Renal cortex interstitium (tissue), 11 donors: ENCODE results near the gene SFXN3. TPM values are rescaled to one million over a fixed set of nuclear protein-coding genes. Genes with fewer than 3 reads are reported as not detected.

Experiments
- DNase-seq, 11 donors: peaks; one replicate each; pipeline ENCODE4 v3.0.0-alpha.2; 2013; ENCODE audit warnings: low read depth in 9 of 11, low spot score in 4 of 11; ENCODE audit errors: extremely low read depth in 1 of 11
- polyA plus RNA-seq, 3 donors: library from polyadenylated mRNA; unstranded; fragments of 120-200 nt; gene quantifications; one replicate each; pipeline ENCODE4 v1.2.1, GENCODE V29; 2013; ENCODE audit not compliant: insufficient read length in 3 of 3

The SFXN3 gene
- polyA plus RNA-seq, 3 donors, result 22.4 to 36.1 (median 24.2) TPM

DNA sequence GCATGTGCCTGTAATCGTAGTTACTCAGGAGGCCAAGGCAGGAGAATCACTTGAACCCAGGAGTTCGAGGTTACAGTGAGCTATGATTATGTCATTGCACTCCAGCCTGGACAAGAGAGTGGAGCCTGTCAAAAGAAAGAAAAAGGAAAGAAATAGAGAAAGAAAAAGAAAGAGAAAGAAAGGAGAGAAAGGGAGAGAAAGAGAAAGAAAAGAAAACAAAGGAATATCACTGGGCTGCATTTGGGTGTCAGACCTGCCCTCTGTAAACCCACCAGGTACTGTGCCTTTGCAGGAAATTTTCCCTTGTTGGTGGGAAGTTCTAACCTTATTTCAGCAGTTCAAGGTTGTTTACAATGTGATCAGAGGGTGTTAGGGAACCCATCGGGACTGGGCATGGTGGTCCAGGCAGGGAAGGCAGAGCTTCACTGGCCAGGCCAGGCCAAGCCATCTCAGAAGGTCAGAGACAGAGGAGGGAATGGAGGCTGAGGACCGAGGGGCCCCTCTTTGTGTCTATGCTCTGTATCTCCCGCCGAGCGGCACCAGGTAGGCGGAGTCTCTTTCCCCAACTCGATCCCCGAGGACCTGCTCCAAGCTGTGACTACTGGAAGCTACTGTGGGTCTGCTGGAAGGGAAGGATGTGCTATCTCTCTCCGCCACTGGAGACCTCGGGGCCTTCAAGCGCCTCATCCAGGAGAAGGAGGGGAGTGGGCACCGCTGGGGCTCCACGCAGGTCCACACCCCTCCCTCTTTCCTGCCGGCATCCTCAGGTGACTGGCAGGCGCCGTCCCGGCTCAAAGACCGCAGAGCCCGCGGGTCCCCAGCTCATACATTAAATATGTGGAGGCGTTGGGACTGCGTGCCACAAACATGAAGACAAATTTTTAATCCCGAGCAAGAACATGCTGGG is 15.6 kb downstream of the SFXN3 start:
- DNase-seq, result no peak

DNA sequence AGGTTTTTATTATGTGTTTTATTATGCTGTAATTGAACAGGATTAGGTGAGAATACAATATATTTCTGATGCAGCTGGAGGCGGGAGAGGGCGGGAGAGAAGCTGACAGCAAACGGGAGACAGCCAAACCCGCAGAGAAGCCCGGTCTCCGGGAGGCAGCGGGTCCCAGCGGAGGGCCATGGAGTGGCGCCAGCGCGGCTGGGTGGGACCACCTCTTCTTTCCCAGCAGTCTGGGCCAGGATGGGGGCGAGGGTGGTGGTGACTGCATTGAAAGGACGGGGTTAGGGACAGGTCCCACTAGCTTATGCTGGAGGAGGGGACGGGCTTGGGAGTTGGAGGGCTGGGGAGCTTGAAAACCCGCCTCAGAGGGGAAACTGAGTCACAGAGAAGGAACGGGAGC is 16.2 kb downstream of the SFXN3 start:
- DNase-seq, result no peak

DNA sequence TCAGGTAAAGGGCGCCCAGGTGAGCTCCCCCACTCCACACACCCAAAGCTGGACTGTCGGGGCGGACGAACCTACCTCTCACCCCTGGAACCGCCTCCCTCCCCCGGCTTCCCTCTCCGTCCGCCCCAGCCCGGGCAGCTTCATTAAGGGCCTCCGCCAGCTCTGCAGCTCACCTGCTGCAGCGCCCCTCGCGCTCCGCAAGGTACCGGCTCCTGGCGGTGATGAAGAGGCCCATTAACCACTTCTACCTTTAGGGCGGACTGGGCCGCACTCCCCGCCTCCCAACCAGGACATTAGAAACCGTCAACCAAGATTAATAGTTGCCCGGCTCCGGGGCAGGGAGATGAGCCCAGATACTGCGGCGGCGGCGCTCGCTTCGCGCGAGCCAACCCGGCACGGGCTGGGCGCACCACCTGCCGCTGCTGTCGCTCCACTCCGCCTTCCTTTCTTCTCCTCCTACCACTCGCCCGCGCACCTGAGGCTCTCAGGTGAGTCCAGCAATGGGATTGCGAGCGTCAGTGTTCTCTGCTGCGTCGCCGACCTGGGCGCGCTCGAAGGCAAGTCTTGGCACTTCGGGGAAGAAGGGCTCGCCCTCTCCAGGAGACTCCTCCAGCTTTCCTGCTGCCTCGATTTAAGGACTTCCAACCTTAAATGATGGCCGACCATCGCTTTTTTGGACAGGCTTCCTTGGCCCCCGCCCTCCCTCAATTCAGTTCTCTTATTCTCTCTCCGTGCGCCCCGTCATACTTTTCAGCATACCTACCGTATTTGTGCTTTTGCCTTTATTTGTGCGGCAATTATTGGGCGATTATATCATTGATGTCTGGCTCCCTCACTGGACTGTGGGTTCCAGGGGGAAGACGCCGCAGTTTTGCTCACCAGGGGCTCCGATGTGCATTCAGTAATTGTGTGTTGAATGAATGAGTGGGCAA is 17.2 kb downstream of the SFXN3 start:
- no peak for DNase-seq

DNA sequence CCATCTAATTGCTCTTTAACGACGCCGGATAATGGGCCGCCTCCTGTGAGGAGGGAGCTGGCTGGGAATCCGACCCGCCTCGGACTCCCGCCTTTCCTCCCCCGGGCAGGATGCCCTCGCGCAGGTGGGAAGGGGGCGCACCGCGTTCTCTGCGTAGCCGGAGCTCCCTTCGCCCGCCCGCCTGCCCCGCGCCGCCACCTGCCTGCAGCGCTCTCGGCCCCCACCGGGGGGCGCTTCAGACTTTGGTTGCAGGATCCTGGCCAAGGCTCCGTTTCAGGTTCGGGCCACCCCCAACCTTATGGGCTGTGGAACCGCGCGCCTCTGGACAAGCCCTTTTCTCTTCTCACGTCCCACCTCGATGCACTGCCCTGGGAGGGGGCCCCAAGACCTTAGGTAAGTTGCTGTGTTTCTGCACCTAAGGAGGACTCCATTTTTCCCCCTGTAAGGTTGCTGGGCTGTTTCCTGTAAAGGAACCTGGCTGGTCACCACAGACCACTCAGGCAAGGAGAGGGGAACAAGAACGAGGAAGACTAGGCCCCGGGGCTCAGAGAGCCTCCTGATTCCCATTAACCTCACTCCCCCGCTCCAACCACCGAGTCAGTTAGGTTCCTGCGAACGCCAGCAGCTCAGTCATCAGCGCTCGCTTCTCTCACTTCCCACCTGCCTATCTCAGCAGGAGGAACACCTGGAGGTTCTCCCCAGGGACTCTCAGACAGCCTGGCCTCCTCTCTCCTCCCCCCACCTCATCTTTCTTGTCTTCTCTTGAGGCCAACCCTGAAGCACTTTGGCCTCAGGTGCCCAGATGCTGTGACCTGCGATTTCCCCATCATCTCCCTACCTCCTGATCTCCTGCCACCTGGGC is 19.4 kb downstream of the SFXN3 start:
- peak in 2 of 11 donors; percentile 53 to 54 for DNase-seq

DNA sequence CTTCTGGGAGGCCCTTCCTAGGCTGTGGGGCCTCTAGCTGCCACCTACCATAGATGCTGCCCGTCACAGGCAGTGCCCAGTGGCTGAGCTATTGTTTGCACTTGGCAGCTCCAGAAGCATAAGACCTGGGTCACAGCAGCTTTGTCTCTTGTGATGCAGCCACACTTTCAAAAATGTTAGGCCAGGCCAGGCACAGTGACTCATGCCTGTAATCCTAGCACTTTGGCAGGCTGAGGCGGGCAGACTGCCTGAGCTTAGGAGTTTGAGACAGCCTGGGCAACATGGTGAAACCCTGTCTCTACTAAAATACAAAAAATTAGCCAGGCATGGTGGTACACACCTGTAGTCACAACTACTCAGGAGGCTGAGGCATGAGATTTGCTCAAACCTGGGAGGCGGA is 21.3 kb downstream of the SFXN3 start:
- DNase-seq, result no peak

DNA sequence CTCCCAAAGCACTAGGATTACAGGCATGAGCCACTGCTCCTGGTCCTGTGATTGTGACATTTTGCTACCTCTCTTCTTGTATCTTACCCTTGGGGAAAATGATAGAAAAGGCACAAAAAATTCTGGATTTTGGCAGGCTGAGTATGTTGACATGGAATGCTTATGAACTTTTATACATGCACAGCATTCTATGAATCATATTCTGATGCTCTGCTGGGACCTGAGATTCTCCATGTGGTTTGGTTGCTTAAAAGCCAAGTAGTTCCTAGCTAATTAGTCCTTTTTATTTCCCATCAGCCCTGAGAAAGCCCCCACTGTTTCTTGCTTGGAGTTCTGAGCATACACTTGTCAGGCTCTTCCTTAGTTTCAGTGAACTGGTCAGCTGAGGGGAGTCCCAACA is 22.5 kb downstream of the SFXN3 start:
- no peak for DNase-seq

DNA sequence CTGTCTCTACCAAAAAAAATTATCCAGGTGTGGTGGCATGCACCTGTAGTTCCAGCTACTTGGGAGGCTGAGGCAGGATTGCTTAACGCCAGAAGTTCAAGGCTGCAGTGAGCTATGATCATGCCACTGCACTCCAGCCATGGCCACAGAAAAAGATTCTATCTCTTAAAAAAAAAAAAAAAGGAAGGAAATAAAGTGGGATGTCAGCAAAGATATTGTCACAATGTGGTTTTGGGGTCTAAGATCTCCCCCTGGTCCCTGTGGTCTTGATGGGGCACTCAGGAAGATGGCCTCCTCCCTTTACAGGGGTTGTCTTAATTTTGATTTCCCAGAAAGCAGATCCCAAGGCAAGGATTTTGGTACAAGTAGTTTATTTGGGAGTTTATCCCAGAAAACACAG is 23.3 kb downstream of the SFXN3 start:
- no peak for DNase-seq

DNA sequence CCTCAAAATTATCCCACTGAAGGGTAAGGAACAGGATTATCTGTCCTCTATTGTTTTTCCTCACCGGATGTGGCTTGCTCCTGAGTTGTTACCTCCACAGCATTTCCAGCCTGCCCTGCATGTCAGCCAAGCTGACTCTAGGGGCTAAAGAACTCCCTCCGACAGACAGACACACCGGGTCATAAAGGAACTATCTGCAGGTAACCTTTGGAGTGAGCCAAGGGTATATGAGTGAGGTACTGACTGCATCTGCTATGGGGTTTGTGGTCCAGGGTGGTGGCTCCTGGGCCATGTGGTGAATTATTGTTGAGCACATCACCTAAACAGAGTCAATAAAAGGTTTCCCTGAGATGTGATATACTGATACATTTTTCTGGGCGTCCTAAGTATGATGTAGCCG is 23.8 kb downstream of the SFXN3 start:
- no peak for DNase-seq

DNA sequence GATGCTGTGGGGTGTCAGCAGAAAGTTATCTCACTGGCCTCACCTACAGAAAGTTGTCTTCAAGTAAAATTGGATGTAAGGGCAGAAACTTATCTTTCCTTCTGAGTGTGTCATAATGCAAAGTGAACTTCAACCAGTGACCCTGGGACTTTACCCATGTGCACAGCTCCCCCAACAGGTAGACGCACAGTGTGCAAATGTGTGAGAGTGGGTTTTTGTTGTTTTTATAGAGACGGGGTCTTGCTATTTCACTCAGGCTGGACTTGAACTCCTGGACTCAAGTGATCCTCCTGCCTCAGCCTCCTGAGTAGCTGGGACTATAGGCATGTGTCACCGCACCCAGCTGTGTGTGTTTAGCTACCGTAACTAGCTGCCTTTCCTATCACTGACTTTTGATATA is 24.4 kb downstream of the SFXN3 start:
- DNase-seq, result no peak

DNA sequence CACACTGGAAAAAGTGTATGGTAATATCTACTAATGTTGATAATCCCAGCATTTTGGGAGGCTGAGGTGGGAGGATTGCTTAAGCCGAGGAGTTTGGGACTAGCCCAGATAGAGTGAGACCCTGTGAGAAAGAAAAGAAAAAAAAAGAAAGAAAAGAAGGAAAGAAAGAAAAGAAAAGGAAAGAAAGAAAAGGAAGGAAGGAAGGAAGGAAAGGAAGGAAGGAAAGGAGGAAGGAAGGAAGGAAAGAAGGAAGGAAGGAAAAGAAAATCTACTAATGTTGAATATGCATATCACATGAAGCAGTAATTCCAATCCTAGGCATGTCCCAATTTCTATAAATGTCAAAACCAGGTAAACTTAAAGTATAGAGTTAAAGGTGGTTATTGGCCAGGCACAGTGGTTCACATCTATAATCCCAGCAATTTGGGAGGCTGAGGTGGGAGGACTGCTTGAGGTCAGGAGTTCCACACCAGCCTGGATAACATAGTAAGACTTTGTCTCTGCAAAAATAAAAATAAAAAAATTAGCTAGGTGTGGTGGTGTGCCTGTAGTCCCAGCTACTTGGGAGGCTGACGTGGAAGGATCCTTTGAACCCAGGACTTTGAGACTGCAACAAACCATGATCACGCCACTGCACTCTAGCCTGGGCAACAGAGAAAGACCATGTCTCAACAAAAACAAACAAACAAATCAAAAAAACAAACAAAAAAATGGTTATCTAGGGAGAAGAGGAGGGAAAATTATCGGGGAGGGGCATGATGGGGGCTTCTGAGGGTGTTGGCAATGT is 25.5 kb downstream of the SFXN3 start:
- DNase-seq, result no peak

DNA sequence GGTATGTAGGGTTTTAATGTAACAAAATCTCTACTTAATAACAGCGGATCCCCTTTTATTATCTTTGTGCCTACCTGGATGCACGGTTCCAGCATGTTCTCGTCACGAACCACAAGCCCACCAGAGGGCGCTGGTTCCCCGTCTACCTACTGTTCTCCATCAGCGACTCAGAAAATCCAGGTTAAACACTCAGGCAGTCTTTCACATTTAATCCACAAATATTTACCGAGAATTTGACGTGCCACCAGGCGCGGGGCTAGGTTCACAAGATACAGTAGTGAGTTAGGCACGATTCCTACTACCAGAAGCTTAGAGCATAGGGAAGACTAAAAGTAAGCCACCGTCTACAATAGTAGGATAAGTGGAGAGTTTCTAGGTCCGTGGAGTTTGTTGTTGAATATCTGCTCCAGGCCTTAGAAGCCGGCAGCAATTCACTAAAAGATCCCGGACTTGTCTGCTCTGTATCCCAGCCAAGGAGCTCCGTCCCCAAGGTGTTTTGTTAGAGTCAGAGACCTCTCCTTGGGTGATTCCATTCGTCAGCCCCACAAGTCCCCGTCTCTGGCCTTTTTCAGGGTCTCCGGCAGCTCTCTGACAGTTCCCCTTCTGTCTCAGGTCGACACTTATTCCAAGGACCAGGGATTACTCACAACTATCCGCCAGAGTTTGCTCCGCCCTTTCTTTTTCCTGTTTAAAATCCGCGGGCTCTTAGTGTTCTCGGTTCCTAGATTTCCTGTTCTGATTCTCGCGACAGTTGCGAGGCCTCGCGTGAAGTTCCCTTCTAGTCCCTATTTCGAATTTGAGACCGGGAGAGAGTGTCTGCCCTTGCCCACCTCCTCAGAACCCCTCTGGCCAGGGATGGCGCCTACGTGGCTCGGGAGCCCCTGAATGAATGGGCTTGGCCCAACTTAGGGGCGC is 29.3 kb downstream of the SFXN3 start:
- DNase-seq, result peak; percentile 79 to 96 (median 91)

DNA sequence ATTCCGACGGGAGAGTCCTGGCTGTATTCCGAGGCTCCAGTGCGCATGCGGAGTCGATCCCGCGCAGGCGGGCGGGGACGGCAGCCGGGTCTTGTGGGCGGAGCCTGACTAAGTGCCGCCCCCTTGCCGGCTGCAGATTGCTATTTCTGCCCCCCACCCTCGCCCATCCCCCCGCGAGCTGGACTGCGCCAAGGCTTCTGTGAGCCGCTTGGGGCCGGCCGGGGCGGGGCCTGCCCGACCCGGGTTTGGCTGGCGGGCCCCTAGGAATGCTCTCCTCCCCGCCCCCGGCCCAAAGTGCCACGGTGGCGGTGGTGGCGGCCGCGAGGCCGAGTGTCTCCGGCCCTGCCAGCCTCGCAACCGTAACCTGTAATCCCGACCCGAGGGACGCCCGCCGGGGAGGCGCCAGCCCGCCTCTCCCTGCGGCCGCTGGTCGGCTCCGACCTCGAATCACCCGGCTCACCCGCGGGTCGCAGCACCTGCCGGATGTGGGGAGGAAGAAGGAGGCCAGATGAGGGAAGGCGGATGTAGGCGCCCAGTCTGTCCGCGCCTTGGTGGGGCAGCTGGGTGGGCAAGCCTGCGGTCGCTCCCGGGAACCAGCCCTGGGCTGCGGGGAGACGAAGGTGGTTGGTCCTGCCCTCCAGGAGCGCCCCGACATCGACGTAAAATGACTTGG is 30.1 kb downstream of the SFXN3 start:
- peak; percentile 80 to 95 (median 92) for DNase-seq

DNA sequence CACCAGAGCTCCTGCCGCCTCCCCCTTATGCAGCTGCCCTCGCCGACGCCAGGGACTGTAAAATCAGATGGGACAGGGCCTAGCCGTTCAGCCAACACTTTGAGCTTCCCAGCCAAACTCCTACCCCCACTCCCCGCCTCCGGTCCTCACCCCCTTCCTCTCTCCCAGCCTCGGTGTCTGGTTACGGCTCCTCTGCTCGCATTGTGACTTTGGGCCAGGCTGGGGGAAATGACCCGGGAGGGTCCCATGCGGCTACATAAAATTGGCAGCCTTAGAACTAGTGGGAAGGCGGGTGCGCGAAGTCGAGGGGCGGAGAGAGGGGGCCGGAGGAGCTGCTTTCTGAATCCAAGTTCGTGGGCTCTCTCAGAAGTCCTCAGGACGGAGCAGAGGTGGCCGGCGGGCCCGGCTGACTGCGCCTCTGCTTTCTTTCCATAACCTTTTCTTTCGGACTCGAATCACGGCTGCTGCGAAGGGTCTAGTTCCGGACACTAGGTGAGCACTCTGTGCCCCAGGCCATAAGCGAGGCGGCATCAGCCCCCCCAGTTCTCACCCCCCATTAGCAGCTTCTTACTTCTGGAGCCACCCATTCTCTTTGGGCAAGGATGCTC is 30.7 kb downstream of the SFXN3 start, which contains the start of gene KAZALD1:
Gene KAZALD1, plus strand, starts transcription at position 366 of the 608 bp plus-strand sequence. CDS start 604 bp downstream, outside the sequence.
- peak in 9 of 11 donors; percentile 72 to 89 (median 85) for DNase-seq

DNA sequence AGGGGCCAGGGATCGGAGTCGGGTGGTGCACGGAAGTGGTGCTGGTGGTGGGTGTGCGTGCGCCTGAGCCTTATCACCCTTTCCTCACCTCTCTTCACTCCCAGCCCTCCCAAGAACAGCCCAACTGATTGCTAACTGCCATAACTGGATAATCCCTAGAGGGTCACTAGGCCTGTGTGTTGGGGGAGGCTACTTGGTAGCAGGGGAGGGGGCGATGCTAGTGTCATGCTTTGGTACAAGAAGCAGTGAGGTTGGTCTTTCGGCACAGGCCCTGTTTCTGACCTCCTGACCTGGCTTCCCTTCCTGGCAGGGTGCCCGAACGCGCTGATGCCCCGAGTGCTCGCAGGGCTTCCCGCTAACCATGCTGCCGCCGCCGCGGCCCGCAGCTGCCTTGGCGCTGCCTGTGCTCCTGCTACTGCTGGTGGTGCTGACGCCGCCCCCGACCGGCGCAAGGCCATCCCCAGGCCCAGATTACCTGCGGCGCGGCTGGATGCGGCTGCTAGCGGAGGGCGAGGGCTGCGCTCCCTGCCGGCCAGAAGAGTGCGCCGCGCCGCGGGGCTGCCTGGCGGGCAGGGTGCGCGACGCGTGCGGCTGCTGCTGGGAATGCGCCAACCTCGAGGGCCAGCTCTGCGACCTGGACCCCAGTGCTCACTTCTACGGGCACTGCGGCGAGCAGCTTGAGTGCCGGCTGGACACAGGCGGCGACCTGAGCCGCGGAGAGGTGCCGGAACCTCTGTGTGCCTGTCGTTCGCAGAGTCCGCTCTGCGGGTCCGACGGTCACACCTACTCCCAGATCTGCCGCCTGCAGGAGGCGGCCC is 31.4 kb downstream of the SFXN3 start:
- peak in 2 of 11 donors; percentile 67 for DNase-seq

DNA sequence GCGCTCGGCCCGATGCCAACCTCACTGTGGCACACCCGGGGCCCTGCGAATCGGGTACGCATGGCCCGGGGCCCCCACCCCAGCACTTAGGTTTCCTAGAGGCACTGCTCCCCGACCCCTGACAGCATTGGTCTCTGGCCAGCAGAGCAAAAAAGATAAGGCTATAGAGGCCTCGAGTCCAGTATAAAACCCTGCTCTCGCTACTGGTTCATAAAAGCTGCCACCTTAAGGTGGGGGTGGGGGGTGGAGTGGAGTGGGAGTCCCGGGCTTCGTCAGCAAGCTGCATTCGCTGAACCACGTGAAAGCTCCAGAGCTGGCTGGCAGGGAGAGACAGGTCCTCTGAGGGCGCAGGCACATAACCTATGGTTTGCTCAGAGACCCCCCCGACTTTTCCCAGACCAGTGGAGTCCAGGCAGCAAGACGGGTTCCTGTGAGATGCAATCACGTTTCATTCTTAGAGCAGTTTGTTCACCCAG is 32.1 kb downstream of the SFXN3 start:
- DNase-seq, result no peak
